Keratinocyte (primary cell): ENCODE data around the gene PHPT1. TPM values are rescaled to one million over a fixed set of nuclear protein-coding genes. Genes with fewer than 3 reads are reported as not detected.
"Not testable (repeated sequence)": the region's sequence is repeated elsewhere in the genome, so short reads cannot be mapped to it uniquely, and the experiment has no call there.

Source experiments
- DNase-seq: peaks from one replicate; pipeline ENCODE4 v3.0.0-alpha.2; 2011; ENCODE audit warnings: low read depth, missing footprints, low spot score
- FAIRE-seq: peaks from 2 replicates; lab custom pipeline; 2011; peaks lifted over from hg19 to GRCh38; lab: Jason Lieb, UNC
- H2AFZ ChIP-seq: 2 replicates; pipeline ENCODE4 v1.6.0; 2012; ENCODE audit warnings: low read length, control low read depth, inconsistent platforms; ENCODE audit not compliant: control insufficient read depth
- H3K27ac ChIP-seq: 2 replicates; pipeline ENCODE4 v1.5.1; 2011; ENCODE audit warnings: low read length; ENCODE audit not compliant: control insufficient read depth, insufficient read depth
- H3K27me3 ChIP-seq: 3 replicates; pipeline ENCODE4 v1.6.0; 2011; ENCODE audit warnings: low read length; ENCODE audit not compliant: control insufficient read depth, insufficient read depth; ENCODE audit errors: extremely low read depth
- H3K36me3 ChIP-seq, 2 experiments: 2 replicates in 1 of 2; 3 replicates in 1 of 2; pipeline ENCODE4 v1.5.1; 2011; ENCODE audit warnings: low read length in 2 of 2, mild to moderate bottlenecking in 1 of 2; ENCODE audit not compliant: control insufficient read depth in 2 of 2, insufficient read depth in 2 of 2; ENCODE audit errors: extremely low read depth in 1 of 2
- H3K4me1 ChIP-seq: 3 replicates; pipeline ENCODE4 v1.5.1; 2011; ENCODE audit warnings: low read length; ENCODE audit not compliant: control insufficient read depth, insufficient read depth; ENCODE audit errors: extremely low read depth
- H3K4me2 ChIP-seq: 3 replicates; pipeline ENCODE4 v1.6.0; 2011; ENCODE audit warnings: low read depth, low read length; ENCODE audit not compliant: control insufficient read depth, insufficient read depth; ENCODE audit errors: extremely low read depth
- H3K4me3 ChIP-seq, 3 experiments: fragments of 200-600 bp in 1 of 3; sonication (generic) in 1 of 3; 2 replicates in 2 of 3; 3 replicates in 1 of 3; pipeline ENCODE4 v1.5.1; 2011 to 2016; ENCODE audit warnings: low read length in 3 of 3, mild to moderate bottlenecking in 3 of 3, control low read depth in 2 of 3, inconsistent platforms in 1 of 3, low read depth in 1 of 3, mixed read lengths in 1 of 3, mixed run types in 1 of 3, moderate library complexity in 1 of 3; ENCODE audit not compliant: control insufficient read depth in 2 of 3, insufficient read depth in 2 of 3; ENCODE audit errors: extremely low read depth in 1 of 3
- H3K79me2 ChIP-seq: 2 replicates; pipeline ENCODE4 v1.6.0; 2012; ENCODE audit warnings: low read length; ENCODE audit not compliant: control insufficient read depth, insufficient read depth
- H3K9ac ChIP-seq: 3 replicates; pipeline ENCODE4 v1.6.0; 2011; ENCODE audit warnings: low read length; ENCODE audit not compliant: control insufficient read depth, insufficient read depth; ENCODE audit errors: extremely low read depth
- H3K9me1 ChIP-seq: 3 replicates; pipeline ENCODE4 v1.6.0; 2011; ENCODE audit warnings: low read length; ENCODE audit not compliant: control insufficient read depth, insufficient read depth; ENCODE audit errors: extremely low read depth
- H3K9me3 ChIP-seq: 2 replicates; pipeline ENCODE4 v1.5.1; 2012; ENCODE audit warnings: low read depth, low read length; ENCODE audit not compliant: control insufficient read depth
- H4K20me1 ChIP-seq: 3 replicates; pipeline ENCODE4 v1.6.0; 2011; ENCODE audit warnings: low read length; ENCODE audit not compliant: control insufficient read depth, insufficient read depth; ENCODE audit errors: extremely low read depth
- EZH2 ChIP-seq: IDR thresholded peaks from one replicate; pipeline ENCODE4 v1.6.1; 2012; ENCODE audit warnings: inconsistent platforms, mild to moderate bottlenecking, low read length, moderate library complexity
- dilution Hi-C: fragments of 300-500 bp; cut with MboI; formaldehyde crosslinking; loops from one replicate; pipeline ENCODE4 v1.7.0; 2020; ENCODE audit warnings: low sequenced_read_pairs; ENCODE audit not compliant: extremely low pct_ligation_motif_present
- polyA plus RNA-seq, 5 experiments: library from polyadenylated mRNA; depleted of rRNA in 3 of 5; stranded (reverse) in 3 of 5; stranded (forward) in 1 of 5; unstranded in 1 of 5; fragments of >200 nt; gene quantifications; 1 replicate in 1 of 5; 2 replicates in 3 of 5; 3 replicates in 1 of 5; pipeline versions ENCODE4 v1.2.1 to v1.2.3, GENCODE V29; 2011 to 2012; ENCODE audit warnings: missing spikeins in 2 of 5, low read depth in 1 of 5, low replicate concordance in 1 of 5
- TF ChIP-seq, protein P1 (sequence below), 3 experiments: IDR thresholded peaks in 1 of 3; conservative IDR thresholded peaks in 1 of 3; optimal IDR thresholded peaks in 1 of 3; 2 replicates in 2 of 3; 3 replicates in 1 of 3; pipeline versions ENCODE3 to v1.5.1; 2011; ENCODE audit warnings: low read length in 3 of 3, mild to moderate bottlenecking in 3 of 3, moderate library complexity in 2 of 3, control low read depth in 1 of 3, inconsistent platforms in 1 of 3; ENCODE audit not compliant: insufficient read depth in 2 of 3; ENCODE audit errors: extremely low read depth in 1 of 3

PHPT1 gene
- polyA plus RNA-seq, 1 donor (not counting 4 experiments of a cell fraction or from before 2014, with no cell fraction given) = 68.8 TPM

- Histone ChIP-seq H3K9me3 (no peaks in the 10 kb centered on the region), H3K9ac (no peak overlapping the region), H3K36me3 (no peaks in the 10 kb centered on the region), H3K4me3 (no peak overlapping the region), H3K27ac (no peak overlapping the region), H3K9me1 (no peaks in the 10 kb centered on the region), H4K20me1 (no peaks in the 10 kb centered on the region), H3K27me3 (peaks cover 16% of the 10 kb centered on the region), H3K79me2 (no peaks in the 10 kb centered on the region), H3K4me2 (no peak overlapping the region), H2AFZ (no peak overlapping the region), H3K4me1 (peaks cover 26% of the 10 kb centered on the region)
- dilution Hi-C loops = loop anchor here (25.0 kb wide), 1 partner anchor 135 kb away; the partner anchor contains the start of genes C8G and FBXW5
- TF ChIP-seq, protein P1, sequence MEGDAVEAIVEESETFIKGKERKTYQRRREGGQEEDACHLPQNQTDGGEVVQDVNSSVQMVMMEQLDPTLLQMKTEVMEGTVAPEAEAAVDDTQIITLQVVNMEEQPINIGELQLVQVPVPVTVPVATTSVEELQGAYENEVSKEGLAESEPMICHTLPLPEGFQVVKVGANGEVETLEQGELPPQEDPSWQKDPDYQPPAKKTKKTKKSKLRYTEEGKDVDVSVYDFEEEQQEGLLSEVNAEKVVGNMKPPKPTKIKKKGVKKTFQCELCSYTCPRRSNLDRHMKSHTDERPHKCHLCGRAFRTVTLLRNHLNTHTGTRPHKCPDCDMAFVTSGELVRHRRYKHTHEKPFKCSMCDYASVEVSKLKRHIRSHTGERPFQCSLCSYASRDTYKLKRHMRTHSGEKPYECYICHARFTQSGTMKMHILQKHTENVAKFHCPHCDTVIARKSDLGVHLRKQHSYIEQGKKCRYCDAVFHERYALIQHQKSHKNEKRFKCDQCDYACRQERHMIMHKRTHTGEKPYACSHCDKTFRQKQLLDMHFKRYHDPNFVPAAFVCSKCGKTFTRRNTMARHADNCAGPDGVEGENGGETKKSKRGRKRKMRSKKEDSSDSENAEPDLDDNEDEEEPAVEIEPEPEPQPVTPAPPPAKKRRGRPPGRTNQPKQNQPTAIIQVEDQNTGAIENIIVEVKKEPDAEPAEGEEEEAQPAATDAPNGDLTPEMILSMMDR (optimal IDR thresholded peaks at IDR 0.05 in 1 of 3, IDR thresholded peaks at IDR 0.05 in 1 of 3, conservative IDR thresholded peaks at IDR 0.05 in 1 of 3; ENCODE audit: extremely low read depth in 1 of 3, insufficient read depth in 2 of 3, low read length in 3 of 3) = no peak
- no peak for TF ChIP-seq EZH2
- no peak for FAIRE-seq
- no peak for DNase-seq
Measured at GRCh38 chr9:136802321-136802720, 46.9 kb upstream of the PHPT1 start.

GRCh38 chr9:136803009-136803550 is 46.1 kb upstream of the PHPT1 start:
- H3K9ac ChIP-seq, H3K27ac ChIP-seq, H3K9me3 ChIP-seq, FAIRE-seq, H2AFZ ChIP-seq, H4K20me1 ChIP-seq, H3K4me2 ChIP-seq, H3K9me1 ChIP-seq, H3K36me3 ChIP-seq, H3K79me2 ChIP-seq, H3K4me3 ChIP-seq, DNase-seq: not testable (repeated sequence)
- H3K27me3 ChIP-seq = peaks cover 16% of the 10 kb centered on the region
- H3K4me1 ChIP-seq = peaks cover 26% of the 10 kb centered on the region
- dilution Hi-C loops = loop anchor here (25.0 kb wide), 1 partner anchor 134 kb away; the partner anchor contains the start of genes C8G and FBXW5
